Muscle layer of colon (tissue), 2 donors: ENCODE data around the gene XKR7.
"Not testable (repeated sequence)": the region's sequence is repeated elsewhere in the genome, so short reads cannot be mapped to it uniquely, and the experiment has no call there.

Experiments used
- H3K27ac ChIP-seq: one replicate; pipeline ENCODE4 v1.7.0; 2013; ENCODE audit warnings: low read depth, mild to moderate bottlenecking, low read length, moderate library complexity
- H3K27me3 ChIP-seq, 2 donors: one replicate each; pipeline ENCODE4 v1.7.0; 2013; ENCODE audit warnings: low read length in 2 of 2, mild to moderate bottlenecking in 2 of 2; ENCODE audit not compliant: insufficient read depth in 2 of 2, control insufficient read depth in 1 of 2
- H3K36me3 ChIP-seq: one replicate; pipeline ENCODE4 v1.7.0; 2013; ENCODE audit warnings: mild to moderate bottlenecking, low read length; ENCODE audit not compliant: insufficient read depth
- H3K4me1 ChIP-seq: one replicate; pipeline ENCODE4 v1.7.0; 2013; ENCODE audit warnings: mild to moderate bottlenecking, low read length; ENCODE audit not compliant: insufficient read depth
- H3K4me3 ChIP-seq, 2 donors: one replicate each; pipeline ENCODE4 v1.7.0; 2013; ENCODE audit warnings: low read length in 2 of 2, low read depth in 1 of 2, mild to moderate bottlenecking in 1 of 2, moderate library complexity in 1 of 2
- H3K9ac ChIP-seq: one replicate; pipeline ENCODE4 v1.7.0; 2013; ENCODE audit warnings: low read length
- H3K9me3 ChIP-seq: one replicate; pipeline ENCODE4 v1.7.0; 2013; ENCODE audit warnings: mild to moderate bottlenecking, low read length
- donor health status: abdominal sarcoma.
- donor health status: Adenocarcinoma of cecum.

XKR7 gene

GRCh38 chr20:32021091-32021490, 53.1 kb downstream of the XKR7 start:
- Histone ChIP-seq H3K27me3 (peaks cover 20 to 42% of the 10 kb centered on the region in 2 donors), H3K27ac (no peak overlapping the region), H3K4me3 (no peak overlapping the region), H3K9me3 (no peaks in the 10 kb centered on the region), H3K4me1 (no peaks in the 10 kb centered on the region), H3K36me3 (no peaks in the 10 kb centered on the region), H3K9ac (no peak overlapping the region)

GRCh38 chr20:32024683-32025295, 56.8 kb downstream of the XKR7 start:
- Histone ChIP-seq H3K36me3 (no peaks in the 10 kb centered on the region), H3K27me3 (peaks cover 7 to 23% of the 10 kb centered on the region in 2 donors)

GRCh38 chr20:32027643-32028042, 59.7 kb downstream of the XKR7 start:
- Histone ChIP-seq H3K36me3 (no peaks in the 10 kb centered on the region), H3K4me1 (no peaks in the 10 kb centered on the region), H3K9ac (no peak overlapping the region), H3K9me3 (no peaks in the 10 kb centered on the region), H3K27ac (no peak overlapping the region), H3K4me3 (no peak overlapping the region), H3K27me3 (peaks cover 0 to 21% of the 10 kb centered on the region in 2 donors)

More at GRCh38 chr20:32024683-32025295, 56.8 kb downstream of the XKR7 start:
- Histone ChIP-seq H3K4me3 (no peak overlapping the region), H3K9me3 (no peaks in the 10 kb centered on the region), H3K4me1 (no peaks in the 10 kb centered on the region), H3K9ac (no peak overlapping the region), H3K27ac (no peak overlapping the region)

- Histone ChIP-seq H3K36me3 (no peaks in the 10 kb centered on the region), H3K9ac (no peak overlapping the region), H3K27me3 (peaks cover 0 to 20% of the 10 kb centered on the region in 2 donors), H3K9me3 (no peaks in the 10 kb centered on the region), H3K4me3 (no peak overlapping the region), H3K27ac (no peak overlapping the region), H3K4me1 (no peaks in the 10 kb centered on the region)
Observed at GRCh38 chr20:32028647-32029372, 60.9 kb downstream of the XKR7 start.

GRCh38 chr20:32029561-32029960, 61.6 kb downstream of the XKR7 start:
- H3K9me3 ChIP-seq = no peaks in the 10 kb centered on the region
- no peaks in the 10 kb centered on the region for H3K36me3 ChIP-seq
- no peak overlapping the region for H3K9ac ChIP-seq
- H3K27me3 ChIP-seq = peaks cover 0 to 28% of the 10 kb centered on the region in 2 donors
- H3K27ac ChIP-seq = no peak overlapping the region
- no peak overlapping the region for H3K4me3 ChIP-seq
- H3K4me1 ChIP-seq = no peaks in the 10 kb centered on the region

GRCh38 chr20:32031007-32031958, 63.3 kb downstream of the XKR7 start:
- Histone ChIP-seq H3K4me1 (no peaks in the 10 kb centered on the region), H3K27ac (no peak overlapping the region), H3K9me3 (no peaks in the 10 kb centered on the region), H3K36me3 (no peaks in the 10 kb centered on the region), H3K4me3 (no peak overlapping the region), H3K27me3 (peaks cover 0 to 33% of the 10 kb centered on the region in 2 donors), H3K9ac (no peak overlapping the region)

GRCh38 chr20:32033316-32033715, 65.4 kb downstream of the XKR7 start:
- no peaks in the 10 kb centered on the region for H3K9me3 ChIP-seq
- no peak overlapping the region for H3K4me3 ChIP-seq
- no peak overlapping the region for H3K27ac ChIP-seq
- H3K36me3 ChIP-seq = no peaks in the 10 kb centered on the region
- peaks cover 0 to 33% of the 10 kb centered on the region in 2 donors for H3K27me3 ChIP-seq
- no peak overlapping the region for H3K9ac ChIP-seq
- no peaks in the 10 kb centered on the region for H3K4me1 ChIP-seq

- not testable (repeated sequence) for H3K9ac ChIP-seq, H3K36me3 ChIP-seq, H3K4me1 ChIP-seq
Observed at GRCh38 chr20:32033721-32034120, 65.8 kb downstream of the XKR7 start.

GRCh38 chr20:32034581-32035425, 66.9 kb downstream of the XKR7 start:
- H3K4me1 ChIP-seq = no peaks in the 10 kb centered on the region
- no peak overlapping the region for H3K27ac ChIP-seq
- H3K9me3 ChIP-seq = no peaks in the 10 kb centered on the region
- no peaks in the 10 kb centered on the region for H3K36me3 ChIP-seq
- no peak overlapping the region for H3K4me3 ChIP-seq
- H3K27me3 ChIP-seq = peaks cover 0 to 33% of the 10 kb centered on the region in 2 donors
- H3K9ac ChIP-seq = no peak overlapping the region

More at GRCh38 chr20:32033721-32034120, 65.8 kb downstream of the XKR7 start:
- H3K27ac ChIP-seq, H3K4me3 ChIP-seq, H3K9me3 ChIP-seq: not testable (repeated sequence)
- peaks cover 0 to 33% of the 10 kb centered on the region in 2 donors for H3K27me3 ChIP-seq

- no peaks in the 10 kb centered on the region for H3K36me3 ChIP-seq
- H3K27ac ChIP-seq = no peak overlapping the region
- H3K9ac ChIP-seq = no peak overlapping the region
- H3K9me3 ChIP-seq = no peaks in the 10 kb centered on the region
- no peak overlapping the region for H3K4me3 ChIP-seq
- no peaks in the 10 kb centered on the region for H3K4me1 ChIP-seq
- peaks cover 0 to 33% of the 10 kb centered on the region in 2 donors for H3K27me3 ChIP-seq
Observed at GRCh38 chr20:32035426-32035779, 67.5 kb downstream of the XKR7 start.
